Esophagus muscularis mucosa (tissue), 4 donors: ENCODE measurements around the gene GIMAP6. TPM values are rescaled to one million over a fixed set of nuclear protein-coding genes. Genes with fewer than 3 reads are reported as not detected.
"Not testable (repeated sequence)": the region's sequence is repeated elsewhere in the genome, so short reads cannot be mapped to it uniquely, and the experiment has no call there.

Experiments
- DNase-seq: peaks from one replicate; pipeline ENCODE4 v3.0.0-alpha.2; 2017; ENCODE audit errors: extremely low spot score
- H3K27ac ChIP-seq, 4 donors: fragments of 200-600 bp; sonication (generic); replicated peaks in 1 of 4; 1 replicate in 3 of 4; 2 replicates in 1 of 4; pipeline ENCODE4 v1.5.1; 2016 to 2019; ENCODE audit warnings: mild to moderate bottlenecking in 1 of 4
- H3K27me3 ChIP-seq, 4 donors: fragments of 200-600 bp; sonication (generic); one replicate each; pipeline versions ENCODE4 v1.5.1 to v1.6.0; 2016 to 2019
- H3K36me3 ChIP-seq, 4 donors: fragments of 200-600 bp; sonication (generic); one replicate each; pipeline ENCODE4 v1.5.1; 2016 to 2019
- H3K4me1 ChIP-seq, 4 donors: fragments of 200-600 bp; sonication (generic); one replicate each; pipeline ENCODE4 v1.5.1; 2016 to 2019
- H3K4me3 ChIP-seq, 4 donors: fragments of 200-600 bp; sonication (generic); 1 replicate in 2 of 4; 2 replicates in 2 of 4; pipeline ENCODE4 v1.5.1; 2016 to 2019; ENCODE audit warnings: mild to moderate bottlenecking in 4 of 4, moderate library complexity in 1 of 4
- H3K9me3 ChIP-seq, 4 donors: fragments of 200-600 bp; sonication (generic); 1 replicate in 3 of 4; 2 replicates in 1 of 4; pipeline ENCODE4 v1.5.1; 2016 to 2019
- CTCF ChIP-seq, 3 experiments: fragments of 200-600 bp in 2 of 3; fragments of 450-650 bp in 1 of 3; sonication (generic) in 2 of 3; IDR thresholded peaks; one replicate each; pipeline ENCODE4 v1.5.1; 2017 to 2019; ENCODE audit warnings: antibody characterized with exemption in 3 of 3, mild to moderate bottlenecking in 2 of 3, moderate library complexity in 1 of 3
- EP300 ChIP-seq: sonication (generic); formaldehyde crosslinking; IDR thresholded peaks from one replicate; pipeline ENCODE4 v1.6.1; 2017; ENCODE audit warnings: antibody characterized with exemption
- POLR2A ChIP-seq: fragments of 450-650 bp; IDR thresholded peaks from one replicate; pipeline ENCODE4 v1.6.1; 2017; ENCODE audit warnings: antibody characterized with exemption, moderate library complexity, mild to moderate bottlenecking, low read depth
- POLR2AphosphoS5 ChIP-seq, 2 donors: sonication (generic); formaldehyde crosslinking; IDR thresholded peaks; one replicate each; pipeline ENCODE4 v1.6.1; 2017; ENCODE audit warnings: antibody characterized with exemption in 2 of 2
- WGBS: methylation state at CpG from one replicate; pipeline ENCODE4 v1.1.5; 2018; 5-methylcytosine and 5-hydroxymethylcytosine counted together
- intact Hi-C: fragments of 100-400 bp; cut with DNase I; formaldehyde crosslinking; loops from one replicate; pipeline ENCODE4 v1.15.1; 2023
- total RNA-seq, 4 donors: library from RNA; depleted of rRNA; stranded (reverse); fragments of >200 nt; gene quantifications; one replicate each; pipeline versions ENCODE4 v1.1.0 to v1.2.1, GENCODE V29; 2016

Gene GIMAP6
- total RNA-seq, 4 donors from 2014 or later, result 25.7 to 45.9 (median 37.2) TPM

- intact Hi-C loops, result no loop called here
- Histone ChIP-seq H3K9me3 (peaks cover 0 to 6% (median 2%) of the 10 kb centered on the region in 4 donors), H3K27me3 (no peaks in the 10 kb centered on the region), H3K36me3 (no peaks in the 10 kb centered on the region), H3K27ac (no peak overlapping the region), H3K4me3 (no peak overlapping the region), H3K4me1 (no peaks in the 10 kb centered on the region)
- TF ChIP-seq POLR2AphosphoS5 (IDR thresholded peaks at IDR 0.05) (no peak), POLR2A (no peak), CTCF (IDR thresholded peaks at IDR 0.05) (no peak), EP300 (no peak)
- no peak for DNase-seq
- 81% methylated on average over 4 of the region's 4 CpGs for WGBS
These were observed 31.8 kb upstream of the GIMAP6 start for GRCh38 chr7:150663802-150664494.

GRCh38 chr7:150662821-150663220 lies 30.6 kb upstream of the GIMAP6 start:
- intact Hi-C loops, H3K27me3 ChIP-seq: not testable (repeated sequence)

GRCh38 chr7:150660939-150661613 lies 28.9 kb upstream of the GIMAP6 start:
- DNase-seq, result no peak
- H3K4me3 ChIP-seq, result no peak overlapping the region
- H3K4me1 ChIP-seq, result no peaks in the 10 kb centered on the region
- no peak overlapping the region for H3K27ac ChIP-seq
- H3K9me3 ChIP-seq, result peaks cover 0 to 7% (median 0%) of the 10 kb centered on the region in 4 donors
- no peaks in the 10 kb centered on the region for H3K36me3 ChIP-seq
- WGBS, result 73% methylated on average over 4 of the region's 4 CpGs
- TF ChIP-seq POLR2AphosphoS5 (IDR thresholded peaks at IDR 0.05) (no peak), CTCF (IDR thresholded peaks at IDR 0.05) (no peak), EP300 (no peak), POLR2A (no peak)
- intact Hi-C loops, result no loop called here
- H3K27me3 ChIP-seq, result peaks cover 0 to 4% (median 0%) of the 10 kb centered on the region in 4 donors

More at GRCh38 chr7:150662821-150663220, 30.6 kb upstream of the GIMAP6 start:
- H3K27ac ChIP-seq, H3K4me3 ChIP-seq, H3K36me3 ChIP-seq, H3K9me3 ChIP-seq, H3K4me1 ChIP-seq, DNase-seq: not testable (repeated sequence)

GRCh38 chr7:150657526-150657925 lies 25.3 kb upstream of the GIMAP6 start:
- DNase-seq, result no peak
- Histone ChIP-seq H3K36me3 (no peaks in the 10 kb centered on the region), H3K9me3 (peaks cover 0 to 7% (median 0%) of the 10 kb centered on the region in 4 donors), H3K27ac (no peak overlapping the region), H3K4me1 (no peaks in the 10 kb centered on the region), H3K4me3 (no peak overlapping the region), H3K27me3 (peaks cover 0 to 4% (median 0%) of the 10 kb centered on the region in 4 donors)
- 55% methylated on average over 3 of the region's 3 CpGs for WGBS
- intact Hi-C loops, result no loop called here
- TF ChIP-seq EP300 (no peak), POLR2A (no peak), CTCF (IDR thresholded peaks at IDR 0.05) (no peak), POLR2AphosphoS5 (IDR thresholded peaks at IDR 0.05) (no peak)

- TF ChIP-seq EP300 (no peak), POLR2A (no peak), POLR2AphosphoS5 (IDR thresholded peaks at IDR 0.05) (no peak), CTCF (IDR thresholded peaks at IDR 0.05) (no peak)
These were observed 23.9 kb upstream of the GIMAP6 start for GRCh38 chr7:150656047-150656446.

More at GRCh38 chr7:150656047-150656446, 23.9 kb upstream of the GIMAP6 start:
- no peak for DNase-seq
- intact Hi-C loops, result no loop called here
- Histone ChIP-seq H3K4me3 (no peak overlapping the region), H3K4me1 (no peaks in the 10 kb centered on the region), H3K36me3 (no peaks in the 10 kb centered on the region), H3K9me3 (peaks cover 0 to 7% (median 0%) of the 10 kb centered on the region in 4 donors), H3K27ac (no peak overlapping the region), H3K27me3 (peaks cover 0 to 4% (median 0%) of the 10 kb centered on the region in 4 donors)
- 94% methylated on average over 5 of the region's 5 CpGs for WGBS
